ENCODE results near the gene SECISBP2. TPM values are rescaled to one million over a fixed set of nuclear protein-coding genes. Genes with fewer than 3 reads are reported as not detected.
A peak's percentile ranks its signal among the peaks of the same experiment; 100 is the strongest.

SECISBP2 gene
- total RNA-seq, 4 donors from 2014 or later, result 66.6 to 152 (median 101) TPM

- Histone ChIP-seq H3K4me1 (peaks cover 0 to 9% (median 3%) of the 10 kb centered on the region in 4 donors), H3K27me3 (no peaks in the 10 kb centered on the region), H3K27ac (no peak overlapping the region), H3K36me3 (peaks cover 0 to 50% (median 0%) of the 10 kb centered on the region in 3 donors), H3K4me3 (no peak overlapping the region), H3K9me3 (no peaks in the 10 kb centered on the region)
- TF ChIP-seq, protein P1, sequence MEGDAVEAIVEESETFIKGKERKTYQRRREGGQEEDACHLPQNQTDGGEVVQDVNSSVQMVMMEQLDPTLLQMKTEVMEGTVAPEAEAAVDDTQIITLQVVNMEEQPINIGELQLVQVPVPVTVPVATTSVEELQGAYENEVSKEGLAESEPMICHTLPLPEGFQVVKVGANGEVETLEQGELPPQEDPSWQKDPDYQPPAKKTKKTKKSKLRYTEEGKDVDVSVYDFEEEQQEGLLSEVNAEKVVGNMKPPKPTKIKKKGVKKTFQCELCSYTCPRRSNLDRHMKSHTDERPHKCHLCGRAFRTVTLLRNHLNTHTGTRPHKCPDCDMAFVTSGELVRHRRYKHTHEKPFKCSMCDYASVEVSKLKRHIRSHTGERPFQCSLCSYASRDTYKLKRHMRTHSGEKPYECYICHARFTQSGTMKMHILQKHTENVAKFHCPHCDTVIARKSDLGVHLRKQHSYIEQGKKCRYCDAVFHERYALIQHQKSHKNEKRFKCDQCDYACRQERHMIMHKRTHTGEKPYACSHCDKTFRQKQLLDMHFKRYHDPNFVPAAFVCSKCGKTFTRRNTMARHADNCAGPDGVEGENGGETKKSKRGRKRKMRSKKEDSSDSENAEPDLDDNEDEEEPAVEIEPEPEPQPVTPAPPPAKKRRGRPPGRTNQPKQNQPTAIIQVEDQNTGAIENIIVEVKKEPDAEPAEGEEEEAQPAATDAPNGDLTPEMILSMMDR (IDR thresholded peaks at IDR 0.05), result no peak
- TF ChIP-seq POLR2A (IDR thresholded peaks at IDR 0.05), result no peak
- no peak for DNase-seq
Observed at GRCh38 chr9:89384783-89385182, 66.5 kb downstream of the SECISBP2 start.

DNA sequence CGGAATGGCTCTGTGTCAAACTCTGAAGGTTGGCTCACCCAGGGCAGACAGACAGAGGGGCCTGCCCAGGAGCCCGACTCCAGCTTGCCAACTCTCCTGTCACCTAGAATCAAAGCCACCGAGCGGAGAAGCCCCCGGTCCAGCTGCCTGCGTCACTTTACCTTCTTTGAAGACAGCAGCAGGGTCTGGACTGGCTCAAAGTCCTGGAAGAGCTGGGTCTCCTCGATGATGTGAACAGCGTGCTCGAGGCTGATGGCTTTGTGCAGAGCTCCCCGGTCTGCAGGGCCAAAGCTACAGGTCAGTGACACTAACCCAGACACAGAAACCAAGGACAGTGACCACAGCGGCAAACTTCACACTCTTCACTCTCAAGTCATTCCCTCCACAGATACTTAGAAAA is 67.9 kb downstream of the SECISBP2 start:
- Histone ChIP-seq H3K36me3 (peaks cover 0 to 61% (median 0%) of the 10 kb centered on the region in 3 donors), H3K4me1 (peaks cover 0 to 9% (median 3%) of the 10 kb centered on the region in 4 donors), H3K27ac (no peak overlapping the region), H3K27me3 (no peaks in the 10 kb centered on the region), H3K9me3 (no peaks in the 10 kb centered on the region), H3K4me3 (no peak overlapping the region)
- DNase-seq, result no peak
- TF ChIP-seq POLR2A (IDR thresholded peaks at IDR 0.05), result no peak
- TF ChIP-seq, protein P1 (IDR thresholded peaks at IDR 0.05), result no peak

- DNase-seq, result no peak
- Histone ChIP-seq H3K27ac (peak overlapping the region in 1 of 4 donors; percentile 34), H3K4me3 (no peak overlapping the region), H3K9me3 (no peaks in the 10 kb centered on the region), H3K36me3 (peaks cover 0 to 62% (median 0%) of the 10 kb centered on the region in 3 donors), H3K4me1 (peaks cover 0 to 9% (median 3%) of the 10 kb centered on the region in 4 donors), H3K27me3 (no peaks in the 10 kb centered on the region)
- no peak for TF ChIP-seq POLR2A (IDR thresholded peaks at IDR 0.05)
Observed at GRCh38 chr9:89386797-89387196, 68.5 kb downstream of the SECISBP2 start.

DNA sequence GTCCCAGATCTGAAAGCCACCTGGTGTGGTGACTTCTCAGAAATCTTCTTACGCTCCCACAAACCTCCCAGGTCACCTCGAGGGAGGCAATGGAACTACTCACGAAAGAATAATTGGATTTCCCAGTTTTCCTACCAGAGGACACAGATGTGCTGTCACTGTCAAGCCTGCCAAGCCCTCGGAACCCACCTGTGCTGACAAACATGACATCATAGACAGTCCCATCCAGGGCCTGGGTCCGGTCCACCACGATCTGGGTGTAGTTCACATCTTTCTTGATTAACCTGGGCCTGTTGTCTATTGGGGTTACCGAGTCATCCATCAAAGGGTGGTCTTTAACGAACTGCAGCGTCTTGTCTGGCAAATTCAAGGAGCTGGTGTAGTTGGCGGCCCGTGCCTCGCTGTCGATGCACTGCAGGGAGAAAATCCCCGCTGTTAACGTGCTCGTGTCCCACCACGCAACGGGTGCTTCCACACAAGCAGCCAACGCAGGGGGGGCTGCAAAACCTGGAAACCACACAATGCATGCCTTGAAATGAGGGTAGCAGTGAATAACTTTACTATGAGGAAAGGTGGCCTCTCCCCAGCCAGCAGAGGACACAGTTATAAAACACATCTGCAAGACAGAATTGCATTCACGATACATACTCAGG is 69.0 kb downstream of the SECISBP2 start:
- DNase-seq, result no peak
- Histone ChIP-seq H3K4me1 (peaks cover 0 to 9% (median 2%) of the 10 kb centered on the region in 4 donors), H3K36me3 (peaks cover 0 to 67% (median 0%) of the 10 kb centered on the region in 3 donors), H3K27ac (peak overlapping the region in 3 of 4 donors; percentile 11 to 55 (median 34)), H3K4me3 (no peak overlapping the region), H3K9me3 (no peaks in the 10 kb centered on the region), H3K27me3 (no peaks in the 10 kb centered on the region)
- TF ChIP-seq POLR2A (IDR thresholded peaks at IDR 0.05), result no peak
- TF ChIP-seq, protein P1 (IDR thresholded peaks at IDR 0.05), result no peak

DNA sequence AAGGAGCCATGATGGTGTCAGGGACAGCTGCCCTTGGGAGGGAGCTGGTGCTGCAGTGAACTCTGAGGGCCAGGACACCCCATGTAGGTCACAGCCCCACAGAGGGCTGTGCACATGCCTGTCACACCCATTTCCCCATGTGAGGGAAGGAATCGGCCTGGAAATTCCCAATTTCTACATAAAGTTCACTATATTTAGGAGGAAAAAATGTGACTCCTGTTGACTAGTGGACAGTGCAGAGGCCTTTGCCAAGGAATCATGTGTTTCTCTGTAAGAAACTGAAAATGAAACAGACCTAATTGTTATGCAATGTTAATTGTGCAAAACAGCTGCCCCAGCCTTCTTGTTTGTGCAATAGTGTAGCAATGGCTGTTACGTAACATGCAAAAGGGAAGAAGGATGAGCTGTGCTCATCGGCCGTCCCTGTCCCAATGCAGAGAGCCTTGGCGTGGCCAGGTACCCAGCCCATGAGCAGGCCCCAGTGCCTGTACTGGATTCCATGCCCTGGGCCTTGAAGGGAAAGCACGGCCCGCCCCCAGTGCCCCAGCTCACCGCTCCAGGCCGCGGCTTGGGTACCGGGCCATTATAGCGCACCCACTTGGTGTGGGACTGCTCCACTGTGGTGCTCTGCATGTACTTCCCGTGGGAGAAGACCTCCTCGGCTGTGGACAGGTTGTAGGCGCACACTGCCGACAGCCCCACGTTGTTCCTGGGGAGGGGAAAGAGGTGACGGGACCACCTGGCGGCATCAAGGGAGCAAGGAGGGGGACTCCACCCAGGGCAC is 70.0 kb downstream of the SECISBP2 start:
- DNase-seq, result peak in 1 of 3 donors; percentile 61
- Histone ChIP-seq H3K27ac (peak overlapping the region in 3 of 4 donors; percentile 55 to 69 (median 67)), H3K27me3 (no peaks in the 10 kb centered on the region), H3K4me3 (no peak overlapping the region), H3K4me1 (peaks cover 0 to 9% (median 0%) of the 10 kb centered on the region in 4 donors), H3K36me3 (peaks cover 0 to 77% (median 0%) of the 10 kb centered on the region in 3 donors), H3K9me3 (no peaks in the 10 kb centered on the region)
- no peak for TF ChIP-seq POLR2A (IDR thresholded peaks at IDR 0.05)
- TF ChIP-seq, protein P1 (IDR thresholded peaks at IDR 0.05), result no peak

DNA sequence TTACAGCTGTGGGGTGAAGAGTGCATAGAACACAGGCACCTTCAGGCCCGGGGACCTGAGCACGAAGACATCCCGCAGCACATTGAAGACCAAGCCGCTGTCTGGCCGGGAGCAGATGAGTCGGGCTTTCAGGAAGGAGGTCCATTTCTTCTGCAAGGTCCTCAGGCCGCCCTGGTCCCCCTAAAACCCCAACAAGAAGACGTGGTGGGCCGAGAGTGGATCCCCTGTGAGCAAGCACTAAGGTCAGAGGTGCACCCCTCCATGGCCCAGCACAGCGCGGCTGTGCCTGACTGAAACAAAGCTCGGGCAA is 70.5 kb downstream of the SECISBP2 start:
- TF ChIP-seq, protein P1 (IDR thresholded peaks at IDR 0.05), result no peak
- TF ChIP-seq POLR2A (IDR thresholded peaks at IDR 0.05), result no peak
- Histone ChIP-seq H3K27me3 (no peaks in the 10 kb centered on the region), H3K36me3 (peaks cover 0 to 81% (median 0%) of the 10 kb centered on the region in 3 donors), H3K27ac (peak overlapping the region in 3 of 4 donors; percentile 55 to 69 (median 67)), H3K4me1 (peaks cover 0 to 9% (median 0%) of the 10 kb centered on the region in 4 donors), H3K4me3 (no peak overlapping the region), H3K9me3 (no peaks in the 10 kb centered on the region)
- no peak for DNase-seq

All from Peyer's patch (tissue), 4 donors.